Stimulated activated CD4-positive, alpha-beta T cell treated with anti-CD3 and anti-CD28 coated beads, Interleukin-12 subunit alpha, Interleukin-12 subunit beta, amount 100 ng/mL, for 24 hours (primary cell): Measurements from ENCODE around the gene SEC24C.
"Not testable (repeated sequence)": the region's sequence is repeated elsewhere in the genome, so short reads cannot be mapped to it uniquely, and the experiment has no call there.

ENCODE experiments used
- DNase-seq, 2 experiments: peaks; one replicate each; pipeline ENCODE4 v3.0.0-alpha.2; 2020; ENCODE audit warnings: low read depth in 2 of 2

Gene SEC24C

DNA sequence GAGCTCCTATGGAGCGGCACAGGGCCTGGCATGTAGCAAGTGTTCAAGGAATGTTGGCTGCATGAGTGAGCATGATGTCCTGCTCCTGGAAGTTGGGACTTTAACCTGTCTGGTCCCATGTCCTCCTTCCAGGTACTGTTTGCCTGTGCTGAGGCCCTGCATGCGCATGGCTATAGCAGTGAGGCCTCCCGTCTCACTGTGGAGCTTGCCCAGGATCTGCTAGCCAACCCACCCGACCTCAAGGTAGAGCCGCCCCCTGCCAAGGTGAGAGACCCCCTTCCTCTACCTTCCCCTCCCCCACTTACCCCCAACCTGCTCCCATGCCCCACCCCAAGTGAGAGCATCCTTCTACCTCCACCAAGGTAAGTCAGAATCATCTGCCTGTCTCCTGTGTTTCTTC is 49.3 kb downstream of the SEC24C start:
- no peak for DNase-seq

- DNase-seq = not testable (repeated sequence)
These were observed 51.3 kb downstream of the SEC24C start for GRCh38 chr10:73795491-73795890.

- DNase-seq = not testable (repeated sequence)
These were observed 51.9 kb downstream of the SEC24C start for GRCh38 chr10:73796035-73796434.

DNA sequence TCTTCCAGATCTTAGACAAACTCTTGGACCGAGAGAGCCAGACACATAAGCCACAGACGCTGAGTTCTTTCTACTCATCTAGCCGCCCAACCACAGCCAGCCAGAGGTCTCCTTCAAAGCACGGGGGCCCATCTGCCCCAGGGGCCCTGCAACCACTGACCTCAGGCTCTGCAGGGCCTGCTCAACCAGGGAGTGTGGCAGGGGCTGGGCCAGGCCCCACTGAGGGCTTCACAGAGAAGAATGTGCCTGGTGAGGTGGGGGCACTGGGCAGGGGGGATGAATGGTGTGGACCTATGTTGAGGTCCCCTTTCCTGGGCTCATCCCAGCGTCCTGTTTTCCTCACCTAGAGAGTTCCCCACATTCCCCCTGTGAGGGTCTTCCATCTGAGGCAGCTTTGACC is 52.6 kb downstream of the SEC24C start:
- no peak for DNase-seq

- DNase-seq = no peak
These were observed 53.3 kb downstream of the SEC24C start for GRCh38 chr10:73797324-73798025.

- no peak for DNase-seq
These were observed 53.9 kb downstream of the SEC24C start for GRCh38 chr10:73798087-73798486.

GRCh38 chr10:73798927-73799560 is 54.9 kb downstream of the SEC24C start:
- no peak for DNase-seq

DNA sequence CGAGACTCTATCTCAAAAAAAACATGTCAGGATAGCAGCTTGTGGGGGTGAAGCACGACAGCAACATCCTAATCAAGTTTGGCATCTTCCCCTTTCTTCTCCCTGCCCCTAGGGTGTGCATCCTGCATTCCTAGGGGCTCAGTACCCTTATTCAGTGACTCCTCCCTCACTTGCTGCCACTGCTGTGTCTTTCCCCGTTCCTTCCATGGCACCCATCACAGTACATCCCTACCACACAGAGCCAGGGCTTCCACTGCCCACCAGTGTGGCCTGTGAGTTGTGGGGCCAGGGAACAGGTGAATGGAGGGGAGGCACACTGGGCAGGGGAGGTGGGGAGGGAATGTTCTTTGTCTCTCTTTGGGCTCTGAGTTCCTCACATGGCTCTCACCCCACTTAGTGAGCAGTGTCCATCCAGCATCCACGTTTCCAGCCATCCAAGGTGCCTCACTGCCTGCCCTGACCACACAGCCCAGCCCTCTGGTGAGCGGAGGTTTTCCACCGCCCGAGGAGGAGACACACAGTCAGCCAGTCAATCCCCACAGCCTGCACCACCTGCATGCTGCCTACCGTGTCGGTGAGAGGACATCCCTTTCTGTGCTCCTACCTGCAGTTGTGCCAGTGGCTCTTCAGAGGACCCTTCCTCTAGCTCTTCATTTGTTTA is 55.9 kb downstream of the SEC24C start:
- no peak for DNase-seq

DNA sequence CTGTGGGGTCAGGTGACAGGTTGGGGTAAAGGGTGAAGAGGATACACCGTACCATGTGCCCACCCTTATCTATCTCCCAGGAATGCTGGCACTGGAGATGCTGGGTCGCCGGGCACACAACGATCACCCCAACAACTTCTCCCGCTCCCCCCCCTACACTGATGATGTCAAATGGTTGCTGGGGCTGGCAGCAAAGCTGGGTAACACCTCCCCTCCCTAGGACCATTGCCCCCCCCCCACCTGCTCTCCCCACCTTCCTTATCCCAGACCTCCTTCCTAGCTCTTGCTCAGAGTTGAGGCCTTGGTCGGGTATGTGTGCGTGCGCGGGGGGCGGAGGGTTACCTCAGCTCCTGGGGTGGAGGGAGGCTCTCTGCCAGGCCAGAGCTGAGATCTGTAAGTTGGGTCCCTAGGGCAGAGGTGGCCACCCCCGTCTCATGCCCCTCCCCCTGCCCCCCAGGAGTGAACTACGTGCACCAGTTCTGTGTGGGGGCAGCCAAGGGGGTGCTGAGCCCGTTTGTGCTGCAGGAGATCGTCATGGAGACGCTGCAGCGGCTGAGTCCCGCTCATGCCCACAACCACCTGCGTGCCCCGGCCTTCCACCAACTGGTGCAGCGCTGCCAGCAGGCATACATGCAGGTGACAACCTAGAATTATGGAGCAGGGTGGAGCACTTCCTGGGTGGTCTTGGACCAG is 56.5 kb downstream of the SEC24C start:
- DNase-seq = no peak

DNA sequence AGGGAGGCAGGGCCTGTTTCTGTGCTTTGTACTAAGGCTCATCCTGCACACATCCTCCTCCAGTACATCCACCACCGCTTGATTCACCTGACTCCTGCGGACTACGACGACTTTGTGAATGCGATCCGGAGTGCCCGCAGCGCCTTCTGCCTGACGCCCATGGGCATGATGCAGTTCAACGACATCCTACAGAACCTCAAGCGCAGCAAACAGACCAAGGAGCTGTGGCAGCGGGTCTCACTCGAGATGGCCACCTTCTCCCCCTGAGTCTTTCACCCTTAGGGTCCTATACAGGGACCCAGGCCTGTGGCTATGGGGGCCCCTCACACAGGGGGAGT is 57.0 kb downstream of the SEC24C start:
- no peak for DNase-seq

DNA sequence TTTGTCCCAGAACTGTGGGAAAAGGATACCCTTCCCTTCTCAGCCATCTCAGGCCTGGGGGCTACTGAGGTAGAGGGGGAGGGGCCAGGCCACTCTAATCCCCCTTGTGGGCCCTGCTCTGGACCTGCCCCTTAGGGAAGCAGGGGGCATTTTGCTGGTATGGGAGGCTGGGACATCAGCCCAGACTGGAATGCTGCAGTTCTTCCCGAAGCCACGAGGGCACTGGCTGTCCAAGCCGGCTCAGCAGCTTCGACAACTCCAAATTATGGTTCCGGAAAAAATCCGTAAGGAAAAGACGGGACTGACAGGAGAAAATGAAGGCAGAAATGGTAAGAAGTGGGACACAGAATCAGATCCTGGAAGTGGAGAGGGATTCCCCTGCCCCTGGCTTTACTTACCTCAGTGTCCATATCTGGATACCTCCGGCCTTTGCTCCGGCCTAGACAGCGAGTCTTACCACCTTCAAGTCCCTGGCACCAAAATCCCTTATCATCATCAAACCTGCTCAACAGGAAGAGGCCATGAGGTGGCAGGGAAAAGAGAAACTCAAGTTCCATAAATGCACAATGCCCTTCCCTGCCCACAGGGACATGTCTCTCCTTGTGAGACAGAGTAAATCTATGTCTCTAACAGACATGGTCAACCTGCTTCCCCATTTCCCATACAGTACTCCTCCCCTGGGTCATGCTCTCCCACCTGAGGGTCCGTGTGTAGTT is 58.3 kb downstream of the SEC24C start:
- no peak for DNase-seq

- DNase-seq = no peak
These were observed 59.6 kb downstream of the SEC24C start for GRCh38 chr10:73803680-73804286.

DNA sequence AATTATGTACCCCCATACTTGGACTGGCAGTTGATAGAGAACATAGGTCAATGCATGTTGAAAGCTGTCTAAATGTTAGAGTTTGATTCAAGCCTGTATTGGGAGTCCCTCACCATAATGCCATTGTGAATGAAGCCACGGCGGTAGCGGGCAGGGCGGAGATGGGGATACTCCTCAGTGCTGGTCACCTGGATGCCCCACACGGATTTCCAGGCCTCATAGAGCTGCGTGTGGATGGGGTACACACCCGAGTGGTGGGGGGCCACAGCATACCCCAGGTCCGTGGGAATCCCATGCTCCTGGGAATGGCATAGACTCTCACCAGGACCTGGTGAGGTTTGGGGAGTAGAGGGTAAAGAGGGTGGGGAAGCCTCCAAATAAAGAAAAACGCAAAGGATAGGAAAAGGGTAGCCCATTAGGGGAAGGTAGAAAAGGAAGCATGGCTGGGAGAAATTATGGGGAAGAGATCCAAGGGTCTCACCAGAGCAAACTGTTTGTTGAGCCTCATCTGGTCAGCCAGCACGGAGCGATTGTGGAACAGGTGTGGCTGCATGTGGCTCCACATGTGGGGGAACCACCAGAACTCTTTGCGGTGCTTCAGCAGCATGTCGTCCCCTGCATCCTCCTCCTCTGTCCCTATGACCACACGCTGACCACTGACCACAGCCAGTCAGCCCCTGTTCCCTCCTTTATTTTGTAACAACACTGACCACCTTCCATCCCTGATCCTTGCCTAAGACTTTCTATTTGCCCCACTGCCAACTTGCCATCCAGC is 62.2 kb downstream of the SEC24C start:
- no peak for DNase-seq

GRCh38 chr10:73807471-73807870 is 63.3 kb downstream of the SEC24C start:
- DNase-seq = no peak

DNA sequence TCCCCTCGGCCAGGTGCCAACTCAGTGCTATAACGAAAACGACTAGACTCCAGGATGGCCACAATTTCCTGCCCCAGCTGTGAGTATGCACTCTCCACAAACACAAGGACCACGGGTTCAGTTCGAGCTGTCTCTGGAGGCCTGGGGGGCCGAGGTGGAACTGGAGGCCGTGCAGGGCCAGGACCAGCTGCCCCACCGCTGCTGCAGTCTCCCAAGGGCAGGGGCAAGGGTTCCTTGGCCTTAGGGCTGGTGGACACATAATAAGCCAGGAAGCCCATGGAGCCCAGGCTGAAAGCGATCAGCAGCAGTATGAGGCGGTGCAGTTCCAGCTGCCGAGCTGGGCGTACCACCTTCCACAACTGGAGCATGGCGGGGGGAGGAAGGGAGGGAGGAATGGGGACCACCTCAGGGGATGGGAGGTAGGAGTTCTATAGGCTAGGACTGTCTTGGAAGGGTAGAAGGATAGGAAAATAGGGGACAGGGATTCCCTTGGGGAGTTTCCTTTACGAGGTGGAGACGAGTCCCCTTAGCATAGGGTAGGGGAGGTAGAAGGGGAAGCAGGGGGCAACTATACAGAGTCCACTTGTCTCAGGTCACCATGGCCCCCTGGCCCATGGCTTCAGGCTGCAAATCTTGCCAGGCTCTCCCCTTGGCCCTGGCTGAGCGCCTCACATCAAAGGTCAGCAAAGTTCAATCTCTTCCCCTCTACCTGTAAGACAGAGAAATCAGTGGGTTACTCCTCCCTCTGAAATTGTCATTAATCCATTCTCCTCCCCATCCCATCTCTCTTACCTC is 64.0 kb downstream of the SEC24C start:
- no peak for DNase-seq

- no peak for DNase-seq
These were observed 65.1 kb downstream of the SEC24C start for GRCh38 chr10:73809061-73809818.

DNA sequence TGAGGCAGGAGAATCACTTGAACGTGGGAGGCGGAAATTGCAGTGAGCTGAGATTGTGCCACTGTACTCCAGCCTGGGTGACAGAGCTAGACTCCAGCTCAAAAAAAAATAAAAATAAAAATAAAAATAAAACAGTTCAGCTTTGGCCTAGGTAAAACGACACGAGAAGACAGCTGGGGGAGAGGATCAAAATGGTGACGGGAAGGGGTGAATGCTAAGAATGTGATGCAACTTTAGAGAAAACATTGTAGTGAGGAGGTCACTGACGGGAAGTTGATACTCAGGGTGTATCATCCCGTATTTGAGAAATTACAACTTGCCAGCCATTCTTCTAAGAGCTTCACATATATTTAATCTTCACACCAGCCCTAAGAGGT is 66.2 kb downstream of the SEC24C start:
- no peak for DNase-seq

DNA sequence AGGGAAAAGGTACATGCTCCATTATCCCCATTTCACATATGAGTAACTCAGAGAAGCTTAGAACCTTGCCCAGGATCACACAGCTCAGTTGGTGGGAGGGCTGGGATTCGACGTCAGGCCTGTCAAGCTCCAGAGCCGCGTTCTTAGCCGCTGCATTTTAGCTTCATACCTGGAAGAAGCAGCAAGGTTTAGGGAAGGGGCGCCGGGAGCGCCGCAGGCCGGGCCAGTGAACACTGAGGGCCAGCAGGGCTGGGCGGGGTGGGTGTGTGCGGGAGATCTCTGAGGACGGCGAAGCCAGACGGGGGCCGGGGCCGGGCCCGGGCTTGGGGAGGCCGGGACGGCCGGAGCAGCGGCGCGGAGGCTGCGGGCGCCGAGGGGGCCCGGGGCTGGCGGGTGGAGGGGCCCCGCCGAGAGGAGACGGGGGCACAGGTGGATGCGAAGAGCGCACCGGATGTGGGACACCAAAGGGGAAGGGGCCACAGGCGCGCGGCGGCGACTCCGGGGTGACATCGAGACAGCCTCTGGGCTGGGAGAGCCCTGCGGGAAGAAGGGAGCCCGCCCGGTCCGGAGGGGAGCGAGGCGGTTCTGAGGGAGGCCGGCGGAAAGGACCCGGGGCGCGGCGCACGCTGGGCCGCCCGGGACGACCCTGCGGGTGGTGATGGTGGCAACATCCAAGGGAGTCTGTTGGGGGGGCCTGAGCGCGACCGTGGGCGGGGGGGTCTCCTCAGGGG is 66.7 kb downstream of the SEC24C start:
- DNase-seq = peak; percentile 41 to 46

GRCh38 chr10:73812657-73813056 is 68.5 kb downstream of the SEC24C start:
- no peak for DNase-seq
